Heart left ventricle (tissue), 16 donors: ENCODE results near the gene FGD3. TPM values are rescaled to one million over a fixed set of nuclear protein-coding genes. Genes with fewer than 3 reads are reported as not detected.
A peak's percentile ranks its signal among the peaks of the same experiment; 100 is the strongest.
"Not testable (repeated sequence)": the region's sequence is repeated elsewhere in the genome, so short reads cannot be mapped to it uniquely, and the experiment has no call there.

Experiments used
- ATAC-seq, 4 donors: fragments of 200-7000 bp; cut with Tn5 transposase; one replicate each; pipeline ENCODE4 v1.9.1; 2020 to 2022; ENCODE audit warnings: moderate library complexity in 4 of 4, mild to moderate bottlenecking in 3 of 4, moderate number of reproducible peaks in 1 of 4
- DNase-seq, 5 donors: peaks; one replicate each; pipeline ENCODE4 v3.0.0-alpha.2; 2020
- H3K27ac ChIP-seq, 12 donors: fragments of 200-600 bp; sonication (generic) in 4 of 12; one replicate each; pipeline versions ENCODE4 v1.5.0 to v1.8.0; 2016 to 2022; ENCODE audit warnings: mild to moderate bottlenecking in 2 of 12
- H3K27me3 ChIP-seq, 9 donors: fragments of 200-600 bp; sonication (generic) in 2 of 9; one replicate each; pipeline versions ENCODE4 v1.5.1 to v1.8.0; 2016 to 2022; ENCODE audit warnings: mild to moderate bottlenecking in 3 of 9
- H3K36me3 ChIP-seq, 9 donors: fragments of 200-600 bp; sonication (generic) in 2 of 9; one replicate each; pipeline versions ENCODE4 v1.5.0 to v1.8.0; 2018 to 2022; ENCODE audit warnings: mild to moderate bottlenecking in 2 of 9
- H3K4me1 ChIP-seq, 12 donors: fragments of 200-600 bp; sonication (generic) in 4 of 12; one replicate each; pipeline versions ENCODE4 v1.5.0 to v1.8.0; 2016 to 2022; ENCODE audit warnings: mild to moderate bottlenecking in 3 of 12
- H3K4me3 ChIP-seq, 12 donors: fragments of 200-600 bp; sonication (generic) in 4 of 12; one replicate each; pipeline versions ENCODE4 v1.5.0 to v1.8.0; 2017 to 2022; ENCODE audit warnings: mild to moderate bottlenecking in 9 of 12, moderate library complexity in 4 of 12
- H3K9me3 ChIP-seq, 12 donors: fragments of 200-600 bp; sonication (generic) in 4 of 12; one replicate each; pipeline versions ENCODE4 v1.5.0 to v1.8.0; 2016 to 2022; ENCODE audit warnings: mild to moderate bottlenecking in 1 of 12
- CTCF ChIP-seq, 12 donors: fragments of 200-600 bp; sonication (generic) in 4 of 12; IDR thresholded peaks; one replicate each; pipeline versions ENCODE4 v1.5.0 to v1.8.0; 2018 to 2022; ENCODE audit warnings: antibody characterized with exemption in 12 of 12, mild to moderate bottlenecking in 5 of 12
- POLR2A ChIP-seq, 2 donors: fragments of 450-650 bp; IDR thresholded peaks; one replicate each; pipeline ENCODE4 v1.6.1; 2017; ENCODE audit warnings: antibody characterized with exemption in 2 of 2, mild to moderate bottlenecking in 2 of 2, moderate library complexity in 2 of 2
- WGBS, 4 donors: extraction: QIAGEN DNeasy Blood & Tissue Kit in 2 of 4; methylation state at CpG; one replicate each; pipeline versions ENCODE4 v1.1.5 to v1.1.7; 2013 to 2018; 5-methylcytosine and 5-hydroxymethylcytosine counted together
- intact Hi-C, 10 donors: fragments of 100-400 bp; cut with DNase I; formaldehyde crosslinking; loops; one replicate each; pipeline versions ENCODE4 v1.11.1 to v1.14.2; 2022
- long read RNA-seq, 3 donors: library from polyadenylated mRNA; unstranded; transcript quantifications; one replicate each; pipeline ENCODE4 v2.0.0, GENCODE V29; 2020 to 2021
- polyA plus RNA-seq, 2 donors: library from polyadenylated mRNA; stranded (reverse); fragments of 200-250 nt; gene quantifications; one replicate each; pipeline ENCODE4 v1.2.3, GENCODE V29; 2013
- total RNA-seq, 9 donors: library from RNA; depleted of rRNA in 2 of 9; stranded (reverse); fragments of >200 nt in 2 of 9; fragmentation: NEBNext Ultra II Directional in 3 of 9; extraction: Animal tissue kit (Norgen Biotek cat#: 25700) in 3 of 9; gene quantifications; one replicate each; pipeline versions ENCODE4 v1.1.0 to v1.2.4, GENCODE V29; 2016 to 2023
- donor health status: ischemic (EF 13 %, LVEDD 7.1; RV severe dilation, severe dysfunction).
- donor health status: healthy with polysubstance abuse.
- donor health status: DM: no; HTN: yes; CAD: no.
- donor health status: DM: no; HTN: no; CAD: no.
- donor health status: ischemic (EF 25% LVEDD 6.9; RV normal size, moderate dysfunction).
- donor health status: ischemic (EF 25% LVEDD 5.7; RV mildly dilated, moderate dysfunction).
- donor health status: healthy.
- donor health status: DM: yes; HTN: yes; CAD: no.
- donor health status: ischemic (EF 35%, LVEDD 5.7; RV mildly dilated, moderate dysfunction).
- donor health status: nonischemic (EF 11% LVEDD 7.7; RV severe dilation, severe dysfunction).
- donor health status: DM: yes; HTN: yes; CAD: no.
- donor health status: PGD.
- donor health status: ischemic (EF 29% LVEDD 5.4; RV normal size, mild dysfunction).
- donor health status: nonischemic (EF 23%, LVEDD 6.1; RV moderate dilation, normal function).

Gene FGD3, protein sequence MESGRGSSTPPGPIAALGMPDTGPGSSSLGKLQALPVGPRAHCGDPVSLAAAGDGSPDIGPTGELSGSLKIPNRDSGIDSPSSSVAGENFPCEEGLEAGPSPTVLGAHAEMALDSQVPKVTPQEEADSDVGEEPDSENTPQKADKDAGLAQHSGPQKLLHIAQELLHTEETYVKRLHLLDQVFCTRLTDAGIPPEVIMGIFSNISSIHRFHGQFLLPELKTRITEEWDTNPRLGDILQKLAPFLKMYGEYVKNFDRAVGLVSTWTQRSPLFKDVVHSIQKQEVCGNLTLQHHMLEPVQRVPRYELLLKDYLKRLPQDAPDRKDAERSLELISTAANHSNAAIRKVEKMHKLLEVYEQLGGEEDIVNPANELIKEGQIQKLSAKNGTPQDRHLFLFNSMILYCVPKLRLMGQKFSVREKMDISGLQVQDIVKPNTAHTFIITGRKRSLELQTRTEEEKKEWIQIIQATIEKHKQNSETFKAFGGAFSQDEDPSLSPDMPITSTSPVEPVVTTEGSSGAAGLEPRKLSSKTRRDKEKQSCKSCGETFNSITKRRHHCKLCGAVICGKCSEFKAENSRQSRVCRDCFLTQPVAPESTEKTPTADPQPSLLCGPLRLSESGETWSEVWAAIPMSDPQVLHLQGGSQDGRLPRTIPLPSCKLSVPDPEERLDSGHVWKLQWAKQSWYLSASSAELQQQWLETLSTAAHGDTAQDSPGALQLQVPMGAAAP
- 10 to 100 TPM in 1 of 9 donors, 1 to 10 TPM in 8; 1.2 to 11.2 (median 1.8) TPM for total RNA-seq
- polyA plus RNA-seq, result 1 to 10 TPM; 1.5 to 1.6 TPM
- long read RNA-seq, donor 1, partial matches to known transcripts, result 2 of 3 reads
- long read RNA-seq, donor 1, other reads (novel, unspliced or antisense), result 0 of 3 reads
- long read RNA-seq, donor 2, partial matches to known transcripts, result 2 of 3 reads
- long read RNA-seq, donor 2, other reads (novel, unspliced or antisense), result 1 of 3 reads
- long read RNA-seq, donor 3, transcript FGD3-205 (18 exons, 3,057 nt), result major isoform, 5 of 10 reads
- long read RNA-seq, donor 3, partial matches to known transcripts, result 2 of 10 reads
- long read RNA-seq, donor 3, other reads (novel, unspliced or antisense), result 1 of 10 reads

DNA sequence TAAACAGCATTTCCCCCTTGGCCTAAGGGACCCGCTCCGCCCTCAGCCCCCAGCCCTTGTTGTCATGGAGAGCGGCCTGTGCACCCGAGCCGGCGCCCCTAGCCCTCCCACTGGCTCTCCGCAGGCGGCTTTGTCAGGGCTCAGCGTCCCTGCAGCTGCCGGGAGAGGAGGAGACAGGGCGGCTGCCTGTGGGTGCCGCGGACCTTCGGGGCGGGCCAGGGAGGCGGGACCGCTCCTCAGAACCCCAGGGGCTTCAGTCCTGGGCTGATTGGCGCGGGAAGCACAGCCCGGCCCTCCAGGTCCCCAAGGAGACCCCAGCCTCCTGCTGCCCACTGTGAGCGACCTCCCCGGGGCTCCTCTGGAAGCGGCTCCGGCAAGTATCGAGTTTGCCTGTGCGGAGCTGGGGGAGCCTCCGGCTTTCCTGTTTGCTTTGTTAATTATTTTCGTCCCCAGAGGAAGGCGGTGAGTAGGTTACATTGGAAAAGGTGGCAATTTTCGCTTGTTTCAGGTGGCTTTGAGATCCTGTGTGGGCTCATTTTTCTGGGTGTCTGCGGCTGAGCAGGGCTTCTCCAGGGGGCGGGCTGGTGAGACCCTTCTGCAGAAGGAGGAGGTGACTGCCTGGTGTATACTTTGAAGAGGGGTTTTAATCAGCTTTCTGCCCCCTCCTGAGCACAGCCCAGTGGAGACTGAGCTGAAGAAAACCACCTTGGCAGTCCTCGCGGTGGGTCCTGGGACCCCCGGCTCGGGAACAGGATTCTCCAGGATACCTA is at the start of gene FGD3:
Gene FGD3, plus strand, starts transcription at position 256 of the 770 bp plus-strand sequence. CDS start 28,734 bp downstream, outside the sequence.
- Histone ChIP-seq H3K4me3 (peak within 1 kb of the TSS; percentile 1 to 67 (median 58)), H3K27me3 (peaks cover 0 to 44% (median 23%) of the 10 kb centered on the region in 9 donors), H3K27ac (peak within 1 kb of the TSS in 6 of 12 donors; percentile 9 to 64 (median 54)), H3K36me3 (no peaks in the 10 kb centered on the region), H3K4me1 (peaks cover 0 to 17% (median 1%) of the 10 kb centered on the region in 12 donors), H3K9me3 (no peaks in the 10 kb centered on the region)
- intact Hi-C loops, result no loop called here
- TF ChIP-seq POLR2A (IDR thresholded peaks at IDR 0.05) (no peak), CTCF (IDR thresholded peaks at IDR 0.05) (no peak)
- ATAC-seq (peak; percentile 39 to 71 (median 64)), DNase-seq (peak in 3 of 5 donors; percentile 27 to 50 (median 32))
- 3 to 7% (median 5%) methylated on average over 15 to 36 of the region's 36 CpGs for WGBS, 4 donors

GRCh38 chr9:92905137-92905536 is 42.2 kb upstream of the FGD3 start:
- intact Hi-C loops, H3K27ac ChIP-seq, H3K36me3 ChIP-seq, ATAC-seq, H3K4me1 ChIP-seq, H3K9me3 ChIP-seq, DNase-seq, H3K4me3 ChIP-seq: not testable (repeated sequence)
- 51 to 77% (median 66%) methylated on average over 6 of the region's 6 CpGs for WGBS, 4 donors
- H3K27me3 ChIP-seq, result peaks cover 0 to 13% (median 0%) of the 10 kb centered on the region in 9 donors

GRCh38 chr9:92911511-92912475 is 35.5 kb upstream of the FGD3 start:
- TF ChIP-seq CTCF (IDR thresholded peaks at IDR 0.05), result no peak
- no peak for TF ChIP-seq POLR2A (IDR thresholded peaks at IDR 0.05)
- H3K9me3 ChIP-seq, result no peaks in the 10 kb centered on the region
- peaks cover 0 to 25% (median 6%) of the 10 kb centered on the region in 9 donors for H3K27me3 ChIP-seq
- H3K4me3 ChIP-seq, result no peak overlapping the region
- DNase-seq, result no peak
- H3K27ac ChIP-seq, result no peak overlapping the region
- no peaks in the 10 kb centered on the region for H3K36me3 ChIP-seq
- ATAC-seq, result no peak
- intact Hi-C loops, result no loop called here
- no peaks in the 10 kb centered on the region for H3K4me1 ChIP-seq
- WGBS, 4 donors, result 62 to 65% (median 63%) methylated on average over 11 of the region's 11 CpGs
